Gastrocnemius medialis (tissue), 4 donors: Measurements from ENCODE around the gene TFAP2D.

Experiments
- CTCF ChIP-seq, 5 experiments: fragments of 450-650 bp in 3 of 5; fragments of 200-600 bp in 2 of 5; sonication (generic) in 2 of 5; IDR thresholded peaks in 4 of 5; conservative IDR thresholded peaks in 1 of 5; 1 replicate in 4 of 5; 2 replicates in 1 of 5; pipeline ENCODE4 v1.5.1; 2016 to 2019; ENCODE audit warnings: antibody characterized with exemption in 5 of 5, mild to moderate bottlenecking in 3 of 5, moderate library complexity in 3 of 5
- POLR2A ChIP-seq, 2 donors: fragments of 450-650 bp; IDR thresholded peaks; one replicate each; pipeline ENCODE4 v1.6.1; 2017; ENCODE audit warnings: antibody characterized with exemption in 2 of 2, mild to moderate bottlenecking in 2 of 2, moderate library complexity in 2 of 2

- no peak for TF ChIP-seq CTCF (IDR thresholded peaks at IDR 0.05 in 4 of 5, conservative IDR thresholded peaks at IDR 0.05 in 1 of 5)
- TF ChIP-seq POLR2A (IDR thresholded peaks at IDR 0.05): no peak
Measured at GRCh38 chr6:50706575-50706974, 6.8 kb upstream of the TFAP2D start.
